GM18951 (cell line): ENCODE results near the gene TBC1D22A.

Experiments
- POLR2A ChIP-seq: IDR thresholded peaks from 4 replicates; pipeline ENCODE4 v1.6.1; 2011; ENCODE audit warnings: mild to moderate bottlenecking; ENCODE audit not compliant: insufficient read length, insufficient read depth; ENCODE audit errors: extremely low read depth
- in situ Hi-C: fragments of 300-500 bp; cut with MboI; formaldehyde crosslinking; loops from one replicate; pipeline ENCODE4 v1.12.0; 2022; ENCODE audit warnings: low sequenced_read_pairs, mixed read lengths, inconsistent platforms; ENCODE audit not compliant: unreplicated experiment

TBC1D22A gene

GRCh38 chr22:47171441-47172221 lies 409.2 kb downstream of the TBC1D22A start:
- in situ Hi-C loops = no loop called here
- TF ChIP-seq POLR2A = no peak

- no peak for TF ChIP-seq POLR2A
- in situ Hi-C loops = no loop called here
These were observed 410.5 kb downstream of the TBC1D22A start for GRCh38 chr22:47172771-47173534.

DNA sequence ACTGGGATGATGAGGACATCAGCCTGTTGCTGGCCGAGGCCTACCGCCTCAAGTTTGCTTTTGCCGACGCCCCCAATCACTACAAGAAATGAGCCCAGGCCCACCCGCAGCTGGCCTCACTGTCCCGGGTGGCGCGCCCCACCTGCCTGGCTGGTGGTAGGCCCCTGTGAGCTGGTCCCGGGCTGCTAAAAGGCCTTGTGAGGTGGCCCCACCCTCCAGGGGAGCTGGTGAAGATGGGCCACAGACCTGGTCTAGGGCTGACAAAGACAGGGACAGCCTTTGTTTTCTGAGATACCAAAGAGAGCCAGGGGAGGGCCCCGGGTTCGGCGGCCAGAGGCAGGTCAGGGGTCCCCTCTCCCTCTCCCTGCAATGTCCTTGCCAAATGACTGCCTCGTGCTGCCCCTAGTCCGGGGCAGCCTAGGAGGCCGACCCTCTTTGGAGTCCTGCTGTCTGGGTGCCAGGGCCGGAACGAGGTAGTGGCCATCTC lies 411.1 kb downstream of the TBC1D22A start:
- no peak for TF ChIP-seq POLR2A
- in situ Hi-C loops = no loop called here

DNA sequence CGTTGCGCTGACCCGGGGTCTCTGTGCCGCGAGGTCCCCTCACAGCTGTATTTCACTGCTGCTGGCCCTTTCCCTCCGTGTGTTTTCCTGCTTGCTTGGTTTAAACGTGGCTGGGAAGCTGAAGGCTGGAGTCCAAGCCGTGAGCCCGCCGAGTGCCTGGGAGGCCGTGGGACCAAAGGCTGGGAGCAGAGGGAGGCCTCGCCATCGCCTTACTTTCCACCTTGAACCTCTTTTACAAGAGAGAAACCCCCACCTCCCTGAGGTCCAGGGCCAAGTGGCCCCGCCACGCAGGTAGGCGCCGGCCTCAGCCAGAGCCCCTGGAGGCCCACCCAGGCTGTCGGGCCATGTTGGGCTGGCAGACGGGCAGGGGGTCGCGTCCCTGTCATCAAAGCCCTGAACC lies 411.6 kb downstream of the TBC1D22A start:
- in situ Hi-C loops = no loop called here
- no peak for TF ChIP-seq POLR2A

GRCh38 chr22:47174671-47175112 lies 412.2 kb downstream of the TBC1D22A start:
- in situ Hi-C loops = no loop called here

GRCh38 chr22:47175151-47176025 lies 412.9 kb downstream of the TBC1D22A start:
- no peak for TF ChIP-seq POLR2A
- in situ Hi-C loops = no loop called here

More at GRCh38 chr22:47174671-47175112, 412.2 kb downstream of the TBC1D22A start:
- TF ChIP-seq POLR2A = no peak

GRCh38 chr22:47176026-47176389 lies 413.6 kb downstream of the TBC1D22A start:
- no peak for TF ChIP-seq POLR2A
- in situ Hi-C loops = no loop called here

GRCh38 chr22:47176573-47177333 lies 414.3 kb downstream of the TBC1D22A start:
- TF ChIP-seq POLR2A = no peak
- in situ Hi-C loops = no loop called here

- in situ Hi-C loops = no loop called here
- no peak for TF ChIP-seq POLR2A
These were observed 414.9 kb downstream of the TBC1D22A start for GRCh38 chr22:47177334-47177815.

DNA sequence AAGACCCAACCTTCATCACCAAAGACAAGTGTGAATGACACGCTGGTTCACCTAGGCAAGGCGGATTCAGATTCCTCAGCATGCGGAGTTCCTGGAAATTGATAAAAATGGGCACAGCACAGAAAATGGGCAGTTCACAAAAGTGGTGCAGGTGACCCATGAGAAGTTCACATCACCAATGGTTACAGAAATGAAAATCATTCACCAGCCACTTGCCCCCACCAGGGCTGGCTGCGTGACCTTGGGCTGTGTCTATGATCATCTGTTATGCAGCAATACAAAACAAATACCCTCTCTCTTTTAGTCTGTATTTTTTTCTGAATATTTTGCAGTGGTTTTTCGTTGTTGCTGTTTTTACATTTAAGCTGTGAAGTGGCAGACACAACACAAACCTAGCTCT lies 415.9 kb downstream of the TBC1D22A start:
- in situ Hi-C loops = no loop called here
- no peak for TF ChIP-seq POLR2A

GRCh38 chr22:47180796-47181195 lies 418.3 kb downstream of the TBC1D22A start:
- TF ChIP-seq POLR2A = no peak
- in situ Hi-C loops = no loop called here

DNA sequence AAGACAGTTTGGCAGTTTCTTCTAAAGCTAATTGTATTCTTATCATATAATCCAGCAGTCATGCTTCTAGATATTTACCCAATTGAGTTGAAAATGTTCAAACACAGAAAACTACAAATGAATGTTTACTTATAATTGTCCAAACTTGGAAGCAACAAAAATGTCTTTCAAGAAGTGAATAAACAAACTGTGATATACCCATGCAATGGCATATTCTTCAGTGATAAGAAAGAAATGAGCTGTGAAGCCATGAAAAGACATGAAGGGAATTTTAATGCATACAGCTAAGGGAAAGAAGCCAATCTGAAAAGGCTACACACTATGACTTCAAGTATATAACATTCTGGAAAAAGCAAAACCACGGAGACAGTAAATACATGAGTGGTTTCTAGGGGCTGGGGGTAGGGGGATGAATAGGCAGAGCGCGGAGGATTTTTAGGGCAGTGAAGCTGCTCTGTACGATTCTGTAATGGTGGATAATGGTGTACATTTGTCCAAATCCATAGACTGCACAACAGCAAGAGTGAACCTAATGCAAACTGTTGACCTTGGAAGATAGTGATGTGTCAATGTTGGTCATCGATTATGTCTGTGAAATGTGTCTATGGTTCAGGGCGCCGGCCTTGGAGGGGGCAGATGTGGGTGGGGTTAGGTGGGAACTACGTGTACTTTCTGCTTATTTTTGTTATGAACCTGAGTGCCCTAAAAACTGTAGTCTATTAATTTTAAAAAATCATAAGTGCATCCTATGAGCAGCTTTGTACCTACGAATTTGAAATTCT lies 424.9 kb downstream of the TBC1D22A start:
- in situ Hi-C loops = no loop called here
- no peak for TF ChIP-seq POLR2A
